HUES6 (cell line): ENCODE data around the gene MLKL.

Experiments
- H3K27ac ChIP-seq: 2 replicates; pipeline ENCODE4 v1.7.0; 2013; ENCODE audit warnings: low read depth, mild to moderate bottlenecking, low read length, inconsistent platforms
- H3K27me3 ChIP-seq: 2 replicates; pipeline ENCODE4 v1.6.1; 2013; ENCODE audit warnings: low read length; ENCODE audit not compliant: control insufficient read depth, insufficient read depth
- H3K36me3 ChIP-seq: 2 replicates; pipeline ENCODE4 v1.6.1; 2013; ENCODE audit warnings: low read length; ENCODE audit not compliant: control insufficient read depth, insufficient read depth
- H3K4me1 ChIP-seq: 2 replicates; pipeline ENCODE4 v1.6.1; 2013; ENCODE audit warnings: low read length; ENCODE audit not compliant: control insufficient read depth, insufficient read depth
- H3K4me3 ChIP-seq: 2 replicates; pipeline ENCODE4 v1.5.1; 2013; ENCODE audit warnings: low read depth, low read length
- H3K9ac ChIP-seq: one replicate; pipeline ENCODE4 v1.6.1; 2013; ENCODE audit warnings: mild to moderate bottlenecking, low read length
- H3K9me3 ChIP-seq: 2 replicates; pipeline ENCODE4 v1.6.1; 2013; ENCODE audit warnings: low read depth, low read length; ENCODE audit not compliant: control insufficient read depth, insufficient read depth

The MLKL gene

DNA sequence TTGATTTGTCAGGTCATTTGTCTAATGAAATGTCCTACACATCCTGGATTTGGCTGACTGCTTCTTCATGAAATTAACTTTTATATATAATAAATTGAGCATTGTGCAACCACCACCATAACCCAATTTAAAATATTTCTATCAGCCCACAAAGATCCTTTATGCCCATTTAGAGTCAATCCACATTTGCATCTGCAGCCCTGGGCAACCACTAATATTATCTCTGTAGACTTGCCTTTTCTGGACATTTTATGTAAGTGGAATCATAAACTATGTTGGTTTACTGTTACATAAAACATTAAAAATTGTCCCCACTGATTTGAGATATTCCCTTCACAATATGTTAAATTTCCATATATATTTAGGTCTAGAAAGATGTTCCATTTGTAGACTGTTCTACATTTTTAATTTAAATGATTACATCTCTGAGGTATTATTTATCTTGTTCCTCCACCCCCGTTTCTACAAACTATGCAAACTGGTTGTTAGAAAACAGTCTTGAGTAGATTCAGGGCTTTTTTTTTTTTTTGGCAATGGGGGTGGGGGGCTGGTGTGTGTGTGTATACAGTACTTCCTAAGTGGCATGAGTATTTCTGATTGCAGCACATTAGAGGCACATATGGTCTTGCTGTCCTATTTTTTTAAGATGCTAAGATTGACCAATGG, 50.7 kb downstream of the MLKL start:
- no peaks in the 10 kb centered on the region for H3K27me3 ChIP-seq
- H3K4me1 ChIP-seq, result no peaks in the 10 kb centered on the region
- H3K27ac ChIP-seq, result no peak overlapping the region
- H3K9me3 ChIP-seq, result no peaks in the 10 kb centered on the region
- no peak overlapping the region for H3K9ac ChIP-seq
- peaks cover 98% of the 10 kb centered on the region for H3K36me3 ChIP-seq
- no peak overlapping the region for H3K4me3 ChIP-seq

DNA sequence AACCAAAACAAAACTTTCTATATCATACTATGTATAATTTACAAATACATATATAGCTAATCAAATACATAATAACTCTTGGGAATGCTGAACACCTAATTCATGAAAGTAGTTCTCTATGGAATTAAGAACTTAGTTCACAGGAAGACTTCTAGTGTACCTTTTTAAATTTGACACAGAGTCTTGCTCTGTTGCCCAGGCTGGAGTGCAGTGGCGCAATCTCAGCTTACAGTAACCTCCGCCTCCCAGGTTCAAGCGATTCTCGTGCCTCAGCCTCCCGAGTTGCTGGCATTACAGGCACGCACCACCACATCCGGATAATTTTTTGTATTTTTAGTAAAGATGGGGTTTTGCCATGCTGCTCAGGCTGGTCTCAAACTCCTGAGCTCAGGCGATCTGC, 58.7 kb downstream of the MLKL start:
- peaks cover 94% of the 10 kb centered on the region for H3K36me3 ChIP-seq
- H3K9ac ChIP-seq, result no peak overlapping the region
- no peaks in the 10 kb centered on the region for H3K27me3 ChIP-seq
- H3K9me3 ChIP-seq, result no peaks in the 10 kb centered on the region
- H3K27ac ChIP-seq, result no peak overlapping the region
- H3K4me3 ChIP-seq, result no peak overlapping the region
- H3K4me1 ChIP-seq, result no peaks in the 10 kb centered on the region

DNA sequence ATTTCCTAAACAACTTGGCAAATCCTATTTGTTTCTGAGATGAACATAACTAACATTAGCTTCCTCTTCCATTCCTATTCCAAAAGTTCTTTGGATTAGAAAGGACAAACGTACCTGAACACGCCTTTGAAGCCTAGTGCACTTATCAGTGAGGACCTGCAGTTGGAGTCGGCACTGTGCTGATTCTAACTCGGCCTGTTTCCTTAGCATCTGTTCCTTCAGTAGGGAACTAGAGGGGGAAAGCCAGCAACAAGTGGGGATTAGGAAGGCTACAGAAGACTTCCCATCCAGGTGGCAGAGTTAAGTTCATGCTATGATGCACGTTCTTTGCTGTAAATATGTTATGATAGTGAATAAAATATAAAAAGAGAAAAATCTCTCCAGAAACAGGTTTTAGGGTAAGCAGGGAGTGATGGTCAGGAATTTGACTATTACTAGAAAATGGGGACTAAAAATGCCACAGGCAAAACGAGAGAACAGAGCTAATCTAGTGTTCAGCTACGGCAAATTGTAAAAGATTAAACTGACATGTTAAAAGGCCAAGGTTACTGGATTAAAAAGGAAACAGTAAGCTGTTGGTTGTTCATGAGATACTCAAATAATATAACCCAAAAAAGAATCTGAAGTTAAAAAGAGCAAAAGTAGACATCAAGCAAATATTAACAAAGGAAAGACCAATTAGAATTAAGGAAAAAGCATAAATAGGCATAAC, 62.8 kb downstream of the MLKL start:
- Histone ChIP-seq H3K36me3 (peaks cover 95% of the 10 kb centered on the region), H3K27ac (no peak overlapping the region), H3K9me3 (no peaks in the 10 kb centered on the region), H3K4me3 (no peak overlapping the region), H3K27me3 (no peaks in the 10 kb centered on the region), H3K9ac (no peak overlapping the region), H3K4me1 (no peaks in the 10 kb centered on the region)

DNA sequence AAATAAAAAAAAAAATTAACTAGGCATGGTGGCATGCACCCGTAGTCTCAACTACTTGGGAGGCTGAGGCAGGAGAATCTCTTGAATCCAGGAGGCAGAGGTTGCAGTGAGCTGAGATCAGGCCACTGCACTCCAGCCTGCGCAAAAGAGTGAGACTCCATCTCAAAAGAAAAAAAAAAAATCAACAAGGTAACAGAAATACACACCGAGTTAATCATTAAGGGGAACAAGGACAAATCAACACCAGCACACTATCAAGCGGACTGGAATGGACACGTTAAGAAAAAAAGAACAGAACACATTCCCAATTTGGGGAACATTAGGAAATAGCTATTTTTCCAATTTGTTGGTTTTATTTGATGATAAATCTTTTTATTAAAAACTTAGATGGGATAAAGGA, 65.4 kb downstream of the MLKL start:
- H3K9me3 ChIP-seq, result no peaks in the 10 kb centered on the region
- H3K27ac ChIP-seq, result no peak overlapping the region
- H3K36me3 ChIP-seq, result peaks cover 98% of the 10 kb centered on the region
- H3K27me3 ChIP-seq, result no peaks in the 10 kb centered on the region
- no peak overlapping the region for H3K9ac ChIP-seq
- H3K4me3 ChIP-seq, result no peak overlapping the region
- no peaks in the 10 kb centered on the region for H3K4me1 ChIP-seq

DNA sequence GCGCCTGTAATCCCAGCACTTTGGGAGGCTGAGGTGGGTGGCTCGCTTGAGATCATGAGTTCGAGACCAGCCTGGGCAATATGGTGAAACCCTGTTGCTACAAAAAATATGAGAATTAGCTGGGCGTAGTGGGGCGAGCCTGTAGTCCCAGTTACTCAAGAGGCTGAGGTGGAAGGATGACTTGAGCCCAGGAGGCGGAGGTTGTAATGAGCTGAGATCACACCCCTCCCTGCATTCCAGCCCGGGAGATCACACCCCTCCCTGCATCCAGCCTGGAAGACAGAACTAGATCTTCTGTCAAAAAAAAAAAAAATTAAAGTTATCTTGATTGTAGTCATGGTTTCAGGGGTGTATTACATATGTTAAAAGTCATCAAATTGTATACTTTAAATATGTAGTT, 67.0 kb downstream of the MLKL start:
- Histone ChIP-seq H3K36me3 (peaks cover 98% of the 10 kb centered on the region), H3K27ac (no peak overlapping the region), H3K27me3 (no peaks in the 10 kb centered on the region), H3K9me3 (no peaks in the 10 kb centered on the region), H3K9ac (no peak overlapping the region), H3K4me1 (no peaks in the 10 kb centered on the region), H3K4me3 (no peak overlapping the region)

DNA sequence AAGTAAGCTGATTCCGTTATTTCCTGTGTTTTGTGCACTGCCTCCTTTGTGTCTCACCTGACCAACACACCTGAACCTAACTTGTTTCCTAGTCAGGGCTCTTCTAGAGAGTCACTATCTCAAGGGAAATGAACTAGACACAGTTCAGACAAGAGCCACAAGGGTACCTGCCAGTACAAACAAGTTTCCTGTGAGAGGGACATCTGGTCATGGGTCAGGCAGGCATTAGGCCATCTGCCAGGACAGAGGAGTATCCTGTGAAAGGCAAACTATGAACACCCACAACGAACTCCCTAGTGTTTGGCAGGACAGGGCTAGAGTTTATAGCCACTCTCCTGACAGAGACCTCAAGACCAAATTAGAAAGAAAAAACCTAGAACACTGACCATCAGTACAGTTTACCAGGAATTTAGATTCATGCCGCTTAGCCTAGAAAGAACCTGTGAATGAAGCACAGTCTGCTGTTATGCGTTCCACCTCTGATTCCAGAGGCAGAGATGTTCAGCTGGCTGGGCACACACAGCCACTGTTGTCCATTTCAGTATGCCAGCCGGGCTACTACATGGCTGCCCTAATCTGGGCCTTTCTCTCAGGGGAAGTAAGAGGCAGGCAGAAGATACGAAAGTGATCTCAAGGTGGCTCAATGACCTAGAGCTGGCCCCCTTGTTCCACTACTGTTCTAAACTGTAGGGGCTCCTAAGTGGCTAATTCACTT, 73.0 kb downstream of the MLKL start:
- no peak overlapping the region for H3K4me3 ChIP-seq
- H3K27me3 ChIP-seq, result no peaks in the 10 kb centered on the region
- no peak overlapping the region for H3K27ac ChIP-seq
- peaks cover 99% of the 10 kb centered on the region for H3K36me3 ChIP-seq
- H3K4me1 ChIP-seq, result peaks cover 3% of the 10 kb centered on the region; the same call in 1 of the 2 replicates
- H3K9ac ChIP-seq, result no peak overlapping the region
- H3K9me3 ChIP-seq, result no peaks in the 10 kb centered on the region

DNA sequence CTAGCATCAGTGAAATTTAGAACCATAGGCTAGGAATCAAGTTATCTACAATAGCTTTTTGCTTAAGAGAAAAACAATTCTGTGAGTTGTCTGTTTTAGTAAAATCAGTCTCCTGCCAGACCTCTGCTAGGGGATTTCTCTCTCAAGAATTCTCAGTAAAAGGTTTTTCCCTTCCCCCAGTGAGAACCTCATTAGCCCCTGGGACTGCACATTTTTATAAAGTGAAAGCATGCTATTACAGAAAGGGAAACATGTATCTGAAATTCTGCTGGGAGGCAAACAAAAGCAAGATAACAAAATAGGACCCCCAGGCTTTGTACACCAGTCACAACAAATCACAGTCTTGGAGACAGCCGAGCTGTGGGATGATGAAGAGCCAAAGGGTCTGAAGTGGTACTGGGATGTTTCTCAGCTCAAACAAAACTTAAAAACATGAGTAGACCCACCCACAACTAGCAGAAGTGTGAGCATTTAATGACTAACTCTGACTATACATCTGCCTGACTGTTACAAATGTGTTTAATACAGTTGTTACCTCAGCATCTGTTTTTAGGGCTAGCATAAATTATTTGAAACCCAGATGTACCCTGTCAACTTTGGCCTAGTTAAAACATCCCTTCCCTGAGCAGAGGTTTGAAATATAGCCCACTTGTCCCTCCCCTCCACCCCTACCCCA, 73.8 kb downstream of the MLKL start:
- peaks cover 99% of the 10 kb centered on the region for H3K36me3 ChIP-seq

DNA sequence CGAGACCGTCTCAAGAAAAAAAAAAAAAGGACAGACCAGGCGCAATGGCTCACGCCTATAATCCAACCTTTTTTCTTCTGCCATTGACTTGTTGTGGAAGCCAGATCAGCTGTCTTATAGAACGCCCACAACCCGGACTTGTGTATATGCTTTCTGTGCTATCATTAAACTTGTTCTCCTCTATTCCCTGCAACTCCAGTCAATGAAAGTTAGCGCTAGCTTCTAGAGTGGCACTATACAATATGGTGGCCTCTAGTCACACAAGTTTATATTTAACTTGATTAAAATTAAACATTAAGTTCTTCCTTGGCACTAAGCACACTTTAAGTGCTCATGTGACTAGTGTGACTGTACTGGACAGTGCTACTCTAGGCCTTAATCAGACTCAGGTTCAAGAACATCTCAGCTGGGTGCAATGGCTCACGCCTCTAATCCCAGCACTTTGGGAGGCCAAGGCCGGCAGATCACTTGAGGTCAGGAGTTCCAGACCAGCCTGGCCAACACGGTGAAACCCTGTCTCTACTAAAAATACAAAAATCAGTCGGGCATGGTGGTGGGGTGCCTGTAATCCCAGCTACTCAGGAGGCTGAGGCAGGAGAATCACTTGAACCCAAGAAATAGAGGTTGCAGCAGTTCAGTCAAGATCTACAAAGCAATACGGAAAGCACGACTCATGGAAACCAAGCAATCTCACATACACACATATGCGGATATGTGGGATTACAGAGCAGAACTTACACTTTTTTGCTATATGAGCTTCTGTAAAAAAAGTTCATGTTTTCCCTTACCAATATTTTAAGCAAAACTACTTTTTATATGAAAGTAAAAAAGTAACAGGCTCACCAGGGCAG, 74.9 kb downstream of the MLKL start:
- Histone ChIP-seq H3K4me3 (no peak overlapping the region), H3K27me3 (no peaks in the 10 kb centered on the region), H3K27ac (no peak overlapping the region), H3K36me3 (peaks cover 96% of the 10 kb centered on the region), H3K9ac (no peak overlapping the region), H3K4me1 (peaks cover 6% of the 10 kb centered on the region; the same call in 1 of the 2 replicates), H3K9me3 (no peaks in the 10 kb centered on the region)

More for the DNA sequence above, 73.8 kb downstream of the MLKL start:
- Histone ChIP-seq H3K4me3 (no peak overlapping the region), H3K9me3 (no peaks in the 10 kb centered on the region), H3K27me3 (no peaks in the 10 kb centered on the region), H3K4me1 (peaks cover 5% of the 10 kb centered on the region; the same call in 1 of the 2 replicates), H3K9ac (no peak overlapping the region), H3K27ac (no peak overlapping the region)

DNA sequence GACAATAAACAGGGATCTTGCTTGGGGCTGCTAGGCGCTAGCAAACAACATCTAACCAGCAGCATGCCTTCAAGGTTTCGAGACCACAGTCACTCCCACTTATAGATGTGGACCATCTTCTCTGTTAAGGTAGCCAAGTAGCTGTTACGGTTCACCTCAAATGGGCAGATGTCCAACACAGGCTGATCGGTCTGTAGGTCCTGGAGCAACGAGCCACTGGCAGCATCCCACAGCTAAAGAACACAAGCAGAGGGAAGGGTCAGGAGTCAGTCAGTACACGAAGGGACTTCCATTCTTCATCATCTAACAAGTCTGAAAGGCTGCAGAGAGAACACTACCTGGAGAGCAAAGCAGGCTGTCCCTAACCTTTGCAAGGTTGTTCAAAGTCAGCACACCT, 76.8 kb downstream of the MLKL start:
- peaks cover 81% of the 10 kb centered on the region for H3K36me3 ChIP-seq
- H3K4me1 ChIP-seq, result peaks cover 6% of the 10 kb centered on the region; the same call in 1 of the 2 replicates
- no peaks in the 10 kb centered on the region for H3K27me3 ChIP-seq
- no peak overlapping the region for H3K27ac ChIP-seq
- H3K9ac ChIP-seq, result no peak overlapping the region
- H3K4me3 ChIP-seq, result no peak overlapping the region
- H3K9me3 ChIP-seq, result no peaks in the 10 kb centered on the region

DNA sequence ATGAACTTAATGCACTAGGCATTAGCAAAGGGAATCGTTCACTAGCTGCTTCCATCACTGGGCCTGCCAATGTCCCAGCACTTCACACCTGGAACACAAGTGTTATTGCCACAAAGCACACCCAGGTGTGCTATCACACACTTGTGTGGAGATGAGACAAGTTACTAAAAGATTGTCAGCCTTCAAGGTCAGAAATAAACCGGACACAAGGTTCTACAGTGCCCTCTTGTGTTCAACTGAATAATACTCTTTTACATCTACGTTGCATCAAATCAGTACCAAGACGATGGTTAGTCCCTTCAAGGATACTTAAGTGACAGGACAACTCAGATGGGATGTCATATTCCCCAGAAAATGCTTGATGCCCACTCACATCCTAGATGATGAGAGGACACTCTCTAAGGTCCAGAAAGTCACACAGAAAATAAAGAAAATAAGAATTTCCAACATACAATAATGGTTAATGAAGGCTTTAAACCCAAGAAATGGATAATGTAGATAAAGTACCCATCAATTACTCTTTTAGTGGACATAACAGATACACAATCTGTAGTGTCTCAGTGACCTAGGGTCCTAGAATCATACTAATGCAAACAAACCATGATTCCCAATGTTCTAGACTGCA, 77.3 kb downstream of the MLKL start:
- H3K4me3 ChIP-seq, result no peak overlapping the region
- H3K27ac ChIP-seq, result no peak overlapping the region
- no peak overlapping the region for H3K9ac ChIP-seq
- H3K4me1 ChIP-seq, result peaks cover 6% of the 10 kb centered on the region; the same call in 1 of the 2 replicates
- peaks cover 75% of the 10 kb centered on the region for H3K36me3 ChIP-seq
- H3K9me3 ChIP-seq, result no peaks in the 10 kb centered on the region
- H3K27me3 ChIP-seq, result no peaks in the 10 kb centered on the region
